ENCODE data around the gene WASHC2A. TPM values are rescaled to one million over a fixed set of nuclear protein-coding genes. Genes with fewer than 3 reads are reported as not detected.

The WASHC2A gene
- total and polyA plus RNA-seq, 2 of the 4 experiments (the other 2 are of a cell fraction), result 22.6 to 29.4 TPM

GRCh38 chr10:50025627-50026026, 42.1 kb upstream of the WASHC2A start:
- Histone ChIP-seq H3K9me1 (ENCODE audit: insufficient read depth, low read length) (no peaks in the 10 kb centered on the region), H4K91ac (ENCODE audit: insufficient read depth, low read depth, low read length) (no peak overlapping the region), H3K4me3 (ENCODE audit: insufficient read depth, low read depth, low read length) (no peak overlapping the region), H3K4ac (ENCODE audit: low read depth, low read length) (no peak overlapping the region), H3K14ac (replicated peaks; ENCODE audit: low read depth, low read length) (no peak overlapping the region), H2AFZ (replicated peaks; ENCODE audit: low read length, poor library complexity) (no peak overlapping the region), H3K4me2 (ENCODE audit: low read depth, low read length) (no peak overlapping the region), H3K79me1 (ENCODE audit: low read depth in 1 of 2, low read length in 2 of 2) (no peaks in the 10 kb centered on the region), H3K9me3 (ENCODE audit: control insufficient read depth, insufficient read depth, low read length) (peaks cover 2% of the 10 kb centered on the region; the same call in 1 of the 2 replicates), H2AK5ac (ENCODE audit: low read depth, low read length) (no peak overlapping the region), H3K18ac (ENCODE audit: low read depth, low read length) (no peak overlapping the region), H3K4me1 (ENCODE audit: control insufficient read depth, insufficient read depth, low read length) (no peaks in the 10 kb centered on the region), H4K5ac (ENCODE audit: low read depth, low read length) (no peak overlapping the region), H2AK9ac (replicated peaks; ENCODE audit: low read depth, low read length, poor library complexity) (no peak overlapping the region), H2BK20ac (ENCODE audit: low read depth, low read length) (no peak overlapping the region), H2BK120ac (ENCODE audit: low read depth, low read length) (no peak overlapping the region), H3K56ac (ENCODE audit: extremely low read depth, insufficient read depth, low read length) (no peak overlapping the region), H3K23ac (ENCODE audit: low read depth, low read length) (no peak overlapping the region), H2BK5ac (ENCODE audit: low read depth, low read length, poor library complexity, severe bottlenecking) (no peak overlapping the region), H3K27ac (ENCODE audit: insufficient read depth, low read length) (no peak overlapping the region), H3K9ac (ENCODE audit: low read depth, low read length) (no peak overlapping the region), H4K8ac (ENCODE audit: low read depth in 2 of 2, low read length in 2 of 2) (no peak overlapping the region), H3K36me3 (ENCODE audit: control insufficient read depth, insufficient read depth, low read length) (no peaks in the 10 kb centered on the region), H3K27me3 (ENCODE audit: control insufficient read depth, insufficient read depth, low read length) (peaks cover 37% of the 10 kb centered on the region), H4K20me1 (ENCODE audit: insufficient read depth, low read length) (no peaks in the 10 kb centered on the region), H2BK15ac (ENCODE audit: low read depth, low read length) (no peak overlapping the region)
- DNase-seq, result no peak
- POLR2A ChIA-PET (ENCODE audit: unreplicated experiment), result no interaction called here
- CTCF ChIA-PET, result no interaction called here
- TF ChIP-seq ELK1 (IDR thresholded peaks at IDR 0.05; ENCODE audit: borderline replicate concordance, low read depth, low read length) (no peak), CHD1 (IDR thresholded peaks at IDR 0.05; ENCODE audit: low read depth, low read length) (no peak), SMC3 (IDR thresholded peaks at IDR 0.05; ENCODE audit: low read depth, low read length) (no peak), USF2 (IDR thresholded peaks at IDR 0.05; ENCODE audit: low read depth, low read length) (no peak), BHLHE40 (IDR thresholded peaks at IDR 0.05; ENCODE audit: low read depth, low read length) (no peak), RFX5 (IDR thresholded peaks at IDR 0.05; ENCODE audit: low read depth, low read length) (no peak), MAZ (IDR thresholded peaks at IDR 0.05; ENCODE audit: borderline replicate concordance, low read depth, low read length) (no peak), MXI1 (IDR thresholded peaks at IDR 0.05; ENCODE audit: borderline replicate concordance, low read depth, low read length) (no peak), MAFK (IDR thresholded peaks at IDR 0.05; ENCODE audit: low read depth, low read length) (no peak), CEBPB (IDR thresholded peaks at IDR 0.05; ENCODE audit: low read depth, low read length) (no peak)
- no peak for ATAC-seq (ENCODE audit: low read depth)
- no TSS peak for BruUV-seq (replicated peaks)
- in situ Hi-C loops (cut with MboI; ENCODE audit: low sequenced_read_pairs) (no loop called here), dilution Hi-C loops (cut with HindIII; ENCODE audit: low sequenced_read_pairs, unreplicated experiment) (no loop called here), intact Hi-C loops (cut with micrococcal nuclease) (no loop called here)
- 89% methylated on average over 11 of the region's 14 CpGs; no CpG with 5 or more reads in 1 of the 2 experiments for WGBS, 2 experiments (ENCODE audit: extremely low coverage in 2 of 2, insufficient read length in 1 of 2)
